HepG2 (cell line): Measurements from ENCODE around the gene USP32. TPM values are rescaled to one million over a fixed set of nuclear protein-coding genes. Genes with fewer than 3 reads are reported as not detected.

Experiments
- ATAC-seq: fragments of 200-7000 bp; cut with Tn5 transposase; 3 replicates; pipeline ENCODE4 v1.9.1; 2020; ENCODE audit warnings: mild to moderate bottlenecking, moderate library complexity
- BruUV-seq: library from RNA; stranded (reverse); fragments of 400-500 nt; replicated peaks from 2 replicates; lab custom pipeline; 2021; lab: Mats Ljungman, UMichigan
- CTCF ChIA-PET: fragments of 300-600 bp; formaldehyde crosslinking; extraction: SDS; loops from one replicate; lab custom pipeline; 2021; ENCODE audit warnings: low total read pairs, inconsistent platforms, low intra/inter-chr PET ratio; lab: Yijun Ruan, JAX
- POLR2A ChIA-PET: fragments of 350-600 bp; sonication (Branson Sonifier 250); formaldehyde crosslinking; loops from one replicate; lab custom pipeline; 2020; ENCODE audit warnings: antibody characterized with exemption, inconsistent platforms; lab: Yijun Ruan, JAX
- DNase-seq: peaks from one replicate; pipeline ENCODE4 v3.0.0-alpha.2; 2015; ENCODE audit warnings: low spot score
- FAIRE-seq: peaks from 3 replicates; lab custom pipeline; 2011; peaks lifted over from hg19 to GRCh38; lab: Jason Lieb, UNC
- H2AFZ ChIP-seq: one replicate; pipeline ENCODE4 v1.6.1; 2011; ENCODE audit warnings: low read length, inconsistent platforms
- H3K27ac ChIP-seq: fragments of 300-600 bp; 3 replicates; pipeline ENCODE4 v1.8.0; 2011; ENCODE audit warnings: mixed run types, mild to moderate bottlenecking, mixed read lengths, low read length, inconsistent platforms; ENCODE audit not compliant: insufficient read depth; ENCODE audit errors: extremely low read length
- H3K27me3 ChIP-seq, 2 experiments: fragments of 200-600 bp in 1 of 2; 2 replicates in 1 of 2; 3 replicates in 1 of 2; pipeline versions ENCODE4 v1.6.0 to v1.8.0; 2011; ENCODE audit warnings: low read length in 2 of 2, mild to moderate bottlenecking in 2 of 2, moderate library complexity in 2 of 2, inconsistent platforms in 1 of 2; ENCODE audit not compliant: insufficient read depth in 2 of 2, control insufficient read depth in 1 of 2
- H3K36me3 ChIP-seq, 2 experiments: fragments of 200-600 bp in 1 of 2; replicated peaks in 1 of 2; 2 replicates in 1 of 2; 3 replicates in 1 of 2; pipeline versions ENCODE4 v1.5.1 to v1.8.0; 2011; ENCODE audit warnings: low read length in 2 of 2, inconsistent platforms in 1 of 2; ENCODE audit not compliant: insufficient read depth in 2 of 2, control insufficient read depth in 1 of 2
- H3K4me1 ChIP-seq: 2 replicates; pipeline ENCODE4 v1.5.1; 2012; ENCODE audit warnings: low read length, inconsistent platforms; ENCODE audit not compliant: insufficient read depth
- H3K4me2 ChIP-seq: 2 replicates; pipeline ENCODE4 v1.6.0; 2011; ENCODE audit warnings: low read depth, low read length, inconsistent platforms
- H3K4me3 ChIP-seq, 3 experiments: fragments of 200-600 bp in 1 of 3; sonication (generic), shearing (Covaris generic) in 1 of 3; replicated peaks in 1 of 3; 2 replicates each; pipeline ENCODE4 v1.5.1; 2011 to 2016; ENCODE audit warnings: low read length in 3 of 3, inconsistent platforms in 2 of 3, low read depth in 2 of 3, mild to moderate bottlenecking in 2 of 3, control low read depth in 1 of 3, mixed read lengths in 1 of 3; ENCODE audit not compliant: insufficient read depth in 1 of 3
- H3K79me2 ChIP-seq: one replicate; pipeline ENCODE4 v1.6.1; 2011; ENCODE audit warnings: low read length, inconsistent platforms; ENCODE audit not compliant: insufficient read depth
- H3K9ac ChIP-seq: 2 replicates; pipeline ENCODE4 v1.6.0; 2011; ENCODE audit warnings: mild to moderate bottlenecking, low read depth, low read length, inconsistent platforms; ENCODE audit not compliant: insufficient read depth
- H3K9me3 ChIP-seq: 2 replicates; pipeline ENCODE4 v1.5.1; 2012; ENCODE audit warnings: mild to moderate bottlenecking, low read length
- H4K20me1 ChIP-seq: 2 replicates; pipeline ENCODE4 v1.6.0; 2011; ENCODE audit warnings: inconsistent platforms, mild to moderate bottlenecking, low read length, moderate library complexity; ENCODE audit not compliant: insufficient read depth
- AGO2 ChIP-seq: fragments of 200-400 bp; formaldehyde crosslinking; optimal IDR thresholded peaks from 2 replicates; pipeline ENCODE3; 2017; ENCODE audit warnings: mild to moderate bottlenecking, low read depth, low read length, moderate library complexity
- FOXP1 ChIP-seq, 2 experiments: fragments of 450-650 bp in 1 of 2; IDR thresholded peaks; 2 replicates each; pipeline ENCODE4 v1.6.1; 2017 to 2018; ENCODE audit warnings: antibody characterized with exemption in 1 of 2
- GPN1 ChIP-seq: sonication (generic); formaldehyde crosslinking; IDR thresholded peaks from 2 replicates; pipeline ENCODE4 v1.5.1; 2020; ENCODE audit warnings: missing genetic modification reagents, borderline replicate concordance
- HNRNPLL ChIP-seq: fragments of 200-400 bp; formaldehyde crosslinking; IDR thresholded peaks from 2 replicates; pipeline ENCODE4 v1.6.1; 2017; ENCODE audit warnings: mild to moderate bottlenecking, low read depth, low read length; ENCODE audit not compliant: poor library complexity, severe bottlenecking
- MED13 ChIP-seq: sonication (generic); formaldehyde crosslinking; IDR thresholded peaks from 2 replicates; pipeline ENCODE4 v1.5.0; 2020; ENCODE audit warnings: missing genetic modification reagents
- NR2F6 ChIP-seq, 2 experiments: IDR thresholded peaks; 2 replicates each; pipeline ENCODE4 v1.6.1; 2016; ENCODE audit warnings: antibody characterized with exemption in 1 of 2, mild to moderate bottlenecking in 1 of 2
- SIN3A ChIP-seq: IDR thresholded peaks from 2 replicates; pipeline ENCODE4 v1.6.1; 2011; ENCODE audit warnings: low read depth, mild to moderate bottlenecking, control low read depth, low read length, borderline replicate concordance
- YEATS2 ChIP-seq: sonication (generic); formaldehyde crosslinking; IDR thresholded peaks from 2 replicates; pipeline ENCODE4 v1.4.0; 2020; ENCODE audit warnings: missing genetic modification reagents, borderline replicate concordance
- ZBTB7A ChIP-seq: sonication (generic); formaldehyde crosslinking; IDR thresholded peaks from 2 replicates; pipeline ENCODE4 v1.8.0; 2022; ENCODE audit warnings: mild to moderate bottlenecking, missing genetic modification reagents
- ZNF33A ChIP-seq: sonication (generic); formaldehyde crosslinking; IDR thresholded peaks from 2 replicates; pipeline ENCODE4 v1.5.1; 2020; ENCODE audit warnings: missing genetic modification reagents, mild to moderate bottlenecking, moderate library complexity, borderline replicate concordance
- ZNF558 ChIP-seq: sonication (generic); formaldehyde crosslinking; IDR thresholded peaks from 2 replicates; pipeline ENCODE4 v1.9.0; 2022; ENCODE audit warnings: mild to moderate bottlenecking, missing genetic modification reagents, borderline replicate concordance
- ZNF589 ChIP-seq: sonication (generic); formaldehyde crosslinking; conservative IDR thresholded peaks from 2 replicates; pipeline ENCODE4 v1.8.0; 2022; ENCODE audit warnings: mild to moderate bottlenecking, moderate library complexity, missing genetic modification reagents
- ZNF674 ChIP-seq: sonication (generic); formaldehyde crosslinking; IDR thresholded peaks from 2 replicates; pipeline ENCODE4 v1.5.0; 2020; ENCODE audit warnings: low read depth, mild to moderate bottlenecking, missing genetic modification reagents
- WGBS: methylation state at CpG from one replicate; pipeline ENCODE4 v1.1.6; 2017; ENCODE audit warnings: low lambda C conversion rate; 5-methylcytosine and 5-hydroxymethylcytosine counted together
- in situ Hi-C: cut with HindIII; loops from 2 replicates; pipeline ENCODE4 v1.10.0; 2017; ENCODE audit warnings: low pct_unique_long_range_greater_than_20kb; ENCODE audit not compliant: extremely low pct_ligation_motif_present
- intact Hi-C: fragments of 100-400 bp; cut with micrococcal nuclease; formaldehyde crosslinking; loops from one replicate; pipeline ENCODE4 v1.10.0; 2022; ENCODE audit not compliant: unreplicated experiment
- polyA plus RNA-seq, 8 experiments: library from polyadenylated mRNA; depleted of rRNA in 3 of 8; stranded (reverse) in 7 of 8; unstranded in 1 of 8; fragments of >200 nt; fragmentation: Illumina TruSeq in 4 of 8; extraction: Trizol in 4 of 8; gene quantifications; 2 replicates each; pipeline versions ENCODE4 v1.2.1 to v1.2.3, GENCODE V29; 2011 to 2016; ENCODE audit warnings: low read depth in 4 of 8, missing spikeins in 1 of 8, mixed read lengths in 1 of 8; ENCODE audit not compliant: insufficient read depth in 1 of 8
- total RNA-seq, 5 experiments: library from RNA; depleted of rRNA; stranded (reverse); fragments of >200 nt; fragmentation: Illumina TruSeq; extraction: Trizol; gene quantifications; 2 replicates each; pipeline ENCODE4 v1.2.3, GENCODE V29; 2016; ENCODE audit warnings: low read depth in 1 of 5
- TF ChIP-seq, protein P1 (sequence below): sonication (generic); formaldehyde crosslinking; IDR thresholded peaks from 2 replicates; pipeline ENCODE4 v1.9.0; 2021; ENCODE audit warnings: missing genetic modification reagents, borderline replicate concordance
- TF ChIP-seq, protein P2 (sequence below): sonication (generic); formaldehyde crosslinking; IDR thresholded peaks from 2 replicates; pipeline ENCODE4 v1.9.0; 2022; ENCODE audit warnings: low read depth, missing genetic modification reagents

The USP32 gene
- total and polyA plus RNA-seq, 2 of the 13 experiments (the other 11 are each of a cell fraction or from before 2014, with no cell fraction given), result 24.9 to 39.9 TPM

DNA sequence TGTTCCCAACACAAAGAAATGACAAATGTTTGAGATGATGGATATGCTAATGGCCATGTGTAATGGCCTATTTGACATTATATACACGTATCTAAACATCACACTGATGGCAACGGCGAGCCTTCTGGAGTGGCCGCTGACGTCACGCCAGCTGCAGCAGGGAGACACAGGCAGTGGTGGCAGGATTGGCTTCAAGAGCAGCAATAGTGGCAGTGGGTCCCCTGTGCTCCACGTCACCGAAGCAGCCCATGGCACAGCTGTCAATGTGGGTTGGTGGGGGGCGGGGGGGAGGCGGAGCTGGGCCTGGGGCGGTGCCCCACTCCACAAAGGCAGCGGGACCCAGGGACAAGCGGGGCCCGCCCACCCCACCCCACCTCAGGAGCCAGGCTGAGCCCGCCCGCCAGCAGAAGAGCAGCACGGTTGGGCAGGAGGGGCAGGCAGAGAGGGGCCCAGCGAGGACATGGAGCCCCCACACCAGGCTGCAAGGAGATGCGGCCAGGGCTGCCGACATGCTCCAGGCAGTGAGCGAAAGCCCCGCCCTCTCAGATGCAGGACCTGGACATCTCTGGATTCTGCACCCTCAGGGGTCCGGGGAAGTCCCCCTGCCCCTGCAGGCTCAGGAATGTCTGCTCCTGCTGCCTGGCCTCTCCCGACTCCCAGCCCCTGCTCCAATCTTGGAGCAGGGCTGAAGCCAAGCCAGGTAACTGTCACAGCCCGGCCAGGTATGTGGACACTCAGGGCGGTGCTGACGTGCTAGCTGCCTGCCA is 64.6 kb downstream of the USP32 start:
- no peak overlapping the region for H3K9ac ChIP-seq
- H3K79me2 ChIP-seq, result peaks cover 1% of the 10 kb centered on the region
- peaks cover 15% of the 10 kb centered on the region for H3K4me1 ChIP-seq
- no peak overlapping the region for H3K27ac ChIP-seq
- no TSS peak for BruUV-seq
- no peak overlapping the region for H3K4me3 ChIP-seq
- no peak overlapping the region for H2AFZ ChIP-seq
- peaks cover 0 to 2% of the 10 kb centered on the region in 2 experiments; a peak in 3 of 5 replicates for H3K36me3 ChIP-seq
- no peak overlapping the region for H3K4me2 ChIP-seq
- H3K9me3 ChIP-seq, result no peaks in the 10 kb centered on the region
- 98% methylated on average over 8 of the region's 27 CpGs for WGBS
- peak; percentile 23; the same call in 2 of the 3 replicates for ATAC-seq
- no peak for DNase-seq
- ChIA-PET POLR2A (no interaction called here), CTCF (no interaction called here)
- no peaks in the 10 kb centered on the region for H3K27me3 ChIP-seq
- intact Hi-C loops (loop anchor here (10.0 kb wide), 1 partner anchor 47 kb away; no protein-coding TSS in a partner anchor), in situ Hi-C loops (no loop called here)
- no peaks in the 10 kb centered on the region for H4K20me1 ChIP-seq
- peak; percentile 19 for TF ChIP-seq HNRNPLL
- no peak for TF ChIP-seq ZNF33A (CRISPR knock-in tag)
- peak; percentile 35 for TF ChIP-seq AGO2
- no peak for FAIRE-seq

DNA sequence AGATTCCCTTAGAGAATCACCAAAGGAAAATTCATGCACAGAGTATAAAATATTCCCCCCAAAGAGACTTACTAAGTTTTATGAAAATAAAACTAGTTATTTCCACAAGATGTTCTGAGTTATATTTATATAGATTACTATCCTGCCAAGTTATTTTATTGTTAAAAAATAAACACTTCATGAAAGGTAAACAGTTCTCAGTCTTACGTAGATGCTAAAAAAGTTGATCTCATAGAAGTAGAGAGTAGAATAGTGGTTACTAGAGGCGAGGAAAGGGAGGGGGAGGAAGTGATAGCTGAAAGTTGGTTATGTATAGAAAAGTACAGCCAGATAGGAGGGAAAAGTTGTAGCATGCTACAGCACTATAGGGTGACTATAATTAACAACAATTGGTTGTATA is 65.2 kb downstream of the USP32 start:
- no peak overlapping the region for H3K4me2 ChIP-seq
- no peak overlapping the region for H3K27ac ChIP-seq
- no peaks in the 10 kb centered on the region for H3K9me3 ChIP-seq
- CTCF ChIA-PET, result no interaction called here
- H4K20me1 ChIP-seq, result no peaks in the 10 kb centered on the region
- FAIRE-seq (no peak), ATAC-seq (no peak), DNase-seq (no peak)
- H3K4me1 ChIP-seq, result peaks cover 20% of the 10 kb centered on the region
- H3K36me3 ChIP-seq, result peaks cover 0 to 2% of the 10 kb centered on the region in 2 experiments; a peak in 3 of 5 replicates
- POLR2A ChIA-PET, result no interaction called here
- WGBS, result 95% methylated on average over 2 of the region's 2 CpGs
- H3K27me3 ChIP-seq, result no peaks in the 10 kb centered on the region
- no peak overlapping the region for H3K4me3 ChIP-seq
- H3K9ac ChIP-seq, result no peak overlapping the region
- no TSS peak for BruUV-seq
- peaks cover 5% of the 10 kb centered on the region for H3K79me2 ChIP-seq
- intact Hi-C loops, result loop anchor here (10.0 kb wide), 1 partner anchor 48 kb away; no protein-coding TSS in a partner anchor
- no peak overlapping the region for H2AFZ ChIP-seq
- in situ Hi-C loops, result no loop called here
- TF ChIP-seq ZBTB7A (CRISPR knock-in tag), result no peak
- TF ChIP-seq ZNF674, result no peak
- no peak for TF ChIP-seq ZNF558 (CRISPR knock-in tag)
- TF ChIP-seq, protein P1, sequence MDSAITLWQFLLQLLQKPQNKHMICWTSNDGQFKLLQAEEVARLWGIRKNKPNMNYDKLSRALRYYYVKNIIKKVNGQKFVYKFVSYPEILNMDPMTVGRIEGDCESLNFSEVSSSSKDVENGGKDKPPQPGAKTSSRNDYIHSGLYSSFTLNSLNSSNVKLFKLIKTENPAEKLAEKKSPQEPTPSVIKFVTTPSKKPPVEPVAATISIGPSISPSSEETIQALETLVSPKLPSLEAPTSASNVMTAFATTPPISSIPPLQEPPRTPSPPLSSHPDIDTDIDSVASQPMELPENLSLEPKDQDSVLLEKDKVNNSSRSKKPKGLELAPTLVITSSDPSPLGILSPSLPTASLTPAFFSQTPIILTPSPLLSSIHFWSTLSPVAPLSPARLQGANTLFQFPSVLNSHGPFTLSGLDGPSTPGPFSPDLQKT (CRISPR knock-in tag), result no peak
- no peak for TF ChIP-seq SIN3A
- TF ChIP-seq, protein P2, sequence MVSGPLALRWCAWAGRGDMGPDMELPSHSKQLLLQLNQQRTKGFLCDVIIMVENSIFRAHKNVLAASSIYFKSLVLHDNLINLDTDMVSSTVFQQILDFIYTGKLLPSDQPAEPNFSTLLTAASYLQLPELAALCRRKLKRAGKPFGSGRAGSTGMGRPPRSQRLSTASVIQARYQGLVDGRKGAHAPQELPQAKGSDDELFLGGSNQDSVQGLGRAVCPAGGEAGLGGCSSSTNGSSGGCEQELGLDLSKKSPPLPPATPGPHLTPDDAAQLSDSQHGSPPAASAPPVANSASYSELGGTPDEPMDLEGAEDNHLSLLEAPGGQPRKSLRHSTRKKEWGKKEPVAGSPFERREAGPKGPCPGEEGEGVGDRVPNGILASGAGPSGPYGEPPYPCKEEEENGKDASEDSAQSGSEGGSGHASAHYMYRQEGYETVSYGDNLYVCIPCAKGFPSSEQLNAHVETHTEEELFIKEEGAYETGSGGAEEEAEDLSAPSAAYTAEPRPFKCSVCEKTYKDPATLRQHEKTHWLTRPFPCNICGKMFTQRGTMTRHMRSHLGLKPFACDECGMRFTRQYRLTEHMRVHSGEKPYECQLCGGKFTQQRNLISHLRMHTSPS (CRISPR knock-in tag), result no peak
- no peak for TF ChIP-seq GPN1 (CRISPR knock-in tag)
- no peak for TF ChIP-seq NR2F6 (IDR thresholded peaks at IDR 0.05)
- no peak for TF ChIP-seq NR2F6 (CRISPR knock-in tag; IDR thresholded peaks at IDR 0.05)
- TF ChIP-seq ZNF589, result no peak
- TF ChIP-seq YEATS2, result no peak
- TF ChIP-seq MED13, result no peak
- TF ChIP-seq FOXP1 (IDR thresholded peaks at IDR 0.05), result no peak
- no peak for TF ChIP-seq FOXP1 (CRISPR knock-in tag; IDR thresholded peaks at IDR 0.05)
